ENCODE measurements around the gene NKX2-4. TPM values are rescaled to one million over a fixed set of nuclear protein-coding genes. Genes with fewer than 3 reads are reported as not detected.

Gene NKX2-4
- polyA plus RNA-seq, 3 donors = not detected

DNA sequence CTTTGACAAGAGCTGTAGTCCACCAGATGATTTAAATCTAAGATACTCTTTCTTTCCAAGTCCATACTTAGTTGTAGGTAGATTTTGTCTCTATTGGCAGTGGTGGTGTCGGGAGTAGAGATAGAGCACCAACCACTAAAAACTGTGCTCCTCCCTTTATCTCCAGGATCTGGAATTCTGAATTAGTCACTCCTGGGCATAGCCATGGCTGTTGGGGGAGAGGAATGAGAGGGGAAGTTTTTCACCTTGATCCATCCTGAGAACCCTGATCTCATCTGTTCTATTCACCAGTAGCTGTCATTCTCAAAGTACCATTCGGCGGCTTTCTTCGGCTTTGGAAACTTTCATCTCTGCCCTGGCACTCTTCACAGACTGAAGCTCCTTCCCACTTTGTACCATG lies 35.6 kb upstream of the NKX2-4 start:
- Histone ChIP-seq H3K4me1 (ENCODE audit: control insufficient read depth in 1 of 2, insufficient read depth in 2 of 2, low read length in 2 of 2) (no peaks in the 10 kb centered on the region), H3K4me3 (replicated peaks in 1 of 3; ENCODE audit: low read depth in 2 of 3, low read length in 3 of 3) (no peak overlapping the region), H3K9me3 (replicated peaks in 1 of 2; ENCODE audit: control insufficient read depth in 1 of 2, insufficient read depth in 1 of 2, low read length in 2 of 2) (no peaks in the 10 kb centered on the region), H4K20me1 (ENCODE audit: insufficient read depth, low read length) (no peaks in the 10 kb centered on the region), H2AFZ (ENCODE audit: insufficient read depth, low read depth, low read length, poor library complexity, severe bottlenecking) (no peak overlapping the region), H3K27me3 (ENCODE audit: control insufficient read depth in 2 of 2, insufficient read depth in 2 of 2, low read length in 2 of 2) (peaks cover 2 to 12% of the 10 kb centered on the region in 2 donors), H3K79me2 (ENCODE audit: insufficient read depth, low read length) (no peaks in the 10 kb centered on the region), H3K36me3 (replicated peaks in 1 of 2; ENCODE audit: control insufficient read depth in 1 of 2, insufficient read depth in 2 of 2, low read length in 2 of 2) (no peaks in the 10 kb centered on the region), H3K4me2 (replicated peaks; ENCODE audit: extremely low read depth, low read length, poor library complexity, severe bottlenecking) (no peak overlapping the region), H3K27ac (ENCODE audit: low read depth in 1 of 2, low read length in 2 of 2) (no peak overlapping the region), H3K9ac (ENCODE audit: insufficient read depth, low read length, poor library complexity, severe bottlenecking) (no peak overlapping the region)
- Mint-ChIP-seq H3K4me1 (no peaks in the 10 kb centered on the region), H3K27me3 (ENCODE audit: low read depth in 3 of 3) (peaks cover 9 to 24% (median 19%) of the 10 kb centered on the region in 3 donors), H3K36me3 (no peaks in the 10 kb centered on the region), H3K9me3 (peaks cover 0 to 3% (median 0%) of the 10 kb centered on the region in 7 donors), H3K27ac (no peak overlapping the region), H3K4me3 (no peak overlapping the region)
- intact Hi-C loops (cut with micrococcal nuclease) = no loop called here
- WGBS (ENCODE audit: insufficient coverage) = 100% methylated on average over 3 of the region's 4 CpGs
- no peak for DNase-seq
- TF ChIP-seq, protein P1, sequence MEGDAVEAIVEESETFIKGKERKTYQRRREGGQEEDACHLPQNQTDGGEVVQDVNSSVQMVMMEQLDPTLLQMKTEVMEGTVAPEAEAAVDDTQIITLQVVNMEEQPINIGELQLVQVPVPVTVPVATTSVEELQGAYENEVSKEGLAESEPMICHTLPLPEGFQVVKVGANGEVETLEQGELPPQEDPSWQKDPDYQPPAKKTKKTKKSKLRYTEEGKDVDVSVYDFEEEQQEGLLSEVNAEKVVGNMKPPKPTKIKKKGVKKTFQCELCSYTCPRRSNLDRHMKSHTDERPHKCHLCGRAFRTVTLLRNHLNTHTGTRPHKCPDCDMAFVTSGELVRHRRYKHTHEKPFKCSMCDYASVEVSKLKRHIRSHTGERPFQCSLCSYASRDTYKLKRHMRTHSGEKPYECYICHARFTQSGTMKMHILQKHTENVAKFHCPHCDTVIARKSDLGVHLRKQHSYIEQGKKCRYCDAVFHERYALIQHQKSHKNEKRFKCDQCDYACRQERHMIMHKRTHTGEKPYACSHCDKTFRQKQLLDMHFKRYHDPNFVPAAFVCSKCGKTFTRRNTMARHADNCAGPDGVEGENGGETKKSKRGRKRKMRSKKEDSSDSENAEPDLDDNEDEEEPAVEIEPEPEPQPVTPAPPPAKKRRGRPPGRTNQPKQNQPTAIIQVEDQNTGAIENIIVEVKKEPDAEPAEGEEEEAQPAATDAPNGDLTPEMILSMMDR (IDR thresholded peaks at IDR 0.05) = no peak

DNA sequence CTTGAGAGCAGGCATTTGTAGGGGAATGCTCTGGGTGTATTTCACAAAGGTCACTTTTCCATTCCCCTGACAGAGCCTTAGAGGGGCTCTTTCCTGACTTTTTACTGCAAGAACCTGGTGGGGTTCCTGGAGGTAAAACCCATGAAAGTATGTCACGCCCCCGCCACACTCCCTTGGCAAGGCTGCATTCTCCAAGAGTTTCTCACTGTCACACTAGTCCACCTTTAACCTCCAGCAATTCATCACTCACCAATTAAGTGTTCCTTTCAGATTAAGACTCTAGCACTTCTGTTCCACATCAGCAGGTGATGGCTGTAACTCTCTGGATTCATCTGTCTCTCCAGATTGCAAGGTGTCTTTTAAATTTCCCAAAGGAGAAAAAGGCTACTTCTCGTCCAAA lies 32.7 kb upstream of the NKX2-4 start:
- peaks cover 5 to 12% (median 8%) of the 10 kb centered on the region in 7 donors for H3K9me3 Mint-ChIP-seq

More for the DNA sequence above, 32.7 kb upstream of the NKX2-4 start:
- Histone ChIP-seq H3K4me1 (ENCODE audit: control insufficient read depth in 1 of 2, insufficient read depth in 2 of 2, low read length in 2 of 2) (no peaks in the 10 kb centered on the region), H2AFZ (ENCODE audit: insufficient read depth, low read depth, low read length, poor library complexity, severe bottlenecking) (no peak overlapping the region), H3K79me2 (ENCODE audit: insufficient read depth, low read length) (no peaks in the 10 kb centered on the region), H4K20me1 (ENCODE audit: insufficient read depth, low read length) (no peaks in the 10 kb centered on the region), H3K4me2 (replicated peaks; ENCODE audit: extremely low read depth, low read length, poor library complexity, severe bottlenecking) (no peak overlapping the region), H3K9me3 (replicated peaks in 1 of 2; ENCODE audit: control insufficient read depth in 1 of 2, insufficient read depth in 1 of 2, low read length in 2 of 2) (peaks cover 7 to 9% of the 10 kb centered on the region in 2 donors), H3K27ac (ENCODE audit: low read depth in 1 of 2, low read length in 2 of 2) (no peak overlapping the region), H3K27me3 (ENCODE audit: control insufficient read depth in 2 of 2, insufficient read depth in 2 of 2, low read length in 2 of 2) (peaks cover 2 to 6% of the 10 kb centered on the region in 2 donors), H3K4me3 (replicated peaks in 1 of 3; ENCODE audit: low read depth in 2 of 3, low read length in 3 of 3) (no peak overlapping the region), H3K36me3 (replicated peaks in 1 of 2; ENCODE audit: control insufficient read depth in 1 of 2, insufficient read depth in 2 of 2, low read length in 2 of 2) (no peaks in the 10 kb centered on the region), H3K9ac (ENCODE audit: insufficient read depth, low read length, poor library complexity, severe bottlenecking) (no peak overlapping the region)
- H3K4me3 Mint-ChIP-seq = no peak overlapping the region
- intact Hi-C loops (cut with micrococcal nuclease) = no loop called here
- peaks cover 8 to 23% (median 14%) of the 10 kb centered on the region in 3 donors for H3K27me3 Mint-ChIP-seq (ENCODE audit: low read depth in 3 of 3)
- WGBS (ENCODE audit: insufficient coverage) = 100% methylated on average over 2 of the region's 3 CpGs
- H3K27ac Mint-ChIP-seq = no peak overlapping the region
- no peaks in the 10 kb centered on the region for H3K36me3 Mint-ChIP-seq
- TF ChIP-seq, protein P1 (IDR thresholded peaks at IDR 0.05) = no peak
- H3K4me1 Mint-ChIP-seq = no peaks in the 10 kb centered on the region
- DNase-seq = no peak

Measured in CD14-positive monocyte (primary cell).